ENCODE measurements around the gene FILIP1L.

GRCh38 chr3:99818818-99819217 is 295.5 kb downstream of the FILIP1L start:
- TF ChIP-seq EZH2 (IDR thresholded peaks at IDR 0.05; ENCODE audit: low read length), result no peak
- TF ChIP-seq, protein P1, sequence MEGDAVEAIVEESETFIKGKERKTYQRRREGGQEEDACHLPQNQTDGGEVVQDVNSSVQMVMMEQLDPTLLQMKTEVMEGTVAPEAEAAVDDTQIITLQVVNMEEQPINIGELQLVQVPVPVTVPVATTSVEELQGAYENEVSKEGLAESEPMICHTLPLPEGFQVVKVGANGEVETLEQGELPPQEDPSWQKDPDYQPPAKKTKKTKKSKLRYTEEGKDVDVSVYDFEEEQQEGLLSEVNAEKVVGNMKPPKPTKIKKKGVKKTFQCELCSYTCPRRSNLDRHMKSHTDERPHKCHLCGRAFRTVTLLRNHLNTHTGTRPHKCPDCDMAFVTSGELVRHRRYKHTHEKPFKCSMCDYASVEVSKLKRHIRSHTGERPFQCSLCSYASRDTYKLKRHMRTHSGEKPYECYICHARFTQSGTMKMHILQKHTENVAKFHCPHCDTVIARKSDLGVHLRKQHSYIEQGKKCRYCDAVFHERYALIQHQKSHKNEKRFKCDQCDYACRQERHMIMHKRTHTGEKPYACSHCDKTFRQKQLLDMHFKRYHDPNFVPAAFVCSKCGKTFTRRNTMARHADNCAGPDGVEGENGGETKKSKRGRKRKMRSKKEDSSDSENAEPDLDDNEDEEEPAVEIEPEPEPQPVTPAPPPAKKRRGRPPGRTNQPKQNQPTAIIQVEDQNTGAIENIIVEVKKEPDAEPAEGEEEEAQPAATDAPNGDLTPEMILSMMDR (optimal IDR thresholded peaks at IDR 0.05 in 1 of 3, IDR thresholded peaks at IDR 0.05 in 1 of 3, conservative IDR thresholded peaks at IDR 0.05 in 1 of 3; ENCODE audit: extremely low read depth in 1 of 3, insufficient read depth in 2 of 3, low read length in 3 of 3), result no peak

Measured in keratinocyte (primary cell).